Ecto neural progenitor cell (in vitro differentiated cells): ENCODE data around the gene UCN.
"Not testable (repeated sequence)": the region's sequence is repeated elsewhere in the genome, so short reads cannot be mapped to it uniquely, and the experiment has no call there.

Experiments used
- DNase-seq: peaks from one replicate; pipeline ENCODE4 v3.0.0-alpha.2; 2018; ENCODE audit warnings: low spot score

Gene UCN

GRCh38 chr2:27308359-27308881, at the start of gene UCN:
Gene UCN, minus strand, starts transcription at chr2:27308445. Its CDS starts 550 bp downstream, at chr2:27307895.
- DNase-seq: peak; percentile 84

- peak; percentile 97 for DNase-seq
These were observed 48.3 kb upstream of the UCN start, which contains the start of gene GTF3C2 for GRCh38 chr2:27356382-27357181. Gene GTF3C2, minus strand, starts transcription at chr2:27356764. Its CDS starts 13,210 bp downstream, at chr2:27343554.

- no peak for DNase-seq
These were observed 47.8 kb upstream of the UCN start for GRCh38 chr2:27356056-27356381.

- DNase-seq: no peak
These were observed 46.3 kb upstream of the UCN start for GRCh38 chr2:27354597-27354927.

GRCh38 chr2:27353762-27354596, 45.7 kb upstream of the UCN start:
- no peak for DNase-seq

GRCh38 chr2:27353386-27353761, 45.1 kb upstream of the UCN start:
- DNase-seq: not testable (repeated sequence)

- no peak for DNase-seq
These were observed 43.8 kb upstream of the UCN start for GRCh38 chr2:27351802-27352598.

- no peak for DNase-seq
These were observed 42.0 kb upstream of the UCN start for GRCh38 chr2:27350106-27350693.

- DNase-seq: no peak
These were observed 39.4 kb upstream of the UCN start for GRCh38 chr2:27347641-27348040.

GRCh38 chr2:27336173-27336572, 27.9 kb upstream of the UCN start:
- DNase-seq: no peak

GRCh38 chr2:27335311-27335710, 27.1 kb upstream of the UCN start:
- no peak for DNase-seq

GRCh38 chr2:27324720-27325119, 16.5 kb upstream of the UCN start:
- DNase-seq: no peak

GRCh38 chr2:27323596-27324285, 15.5 kb upstream of the UCN start:
- DNase-seq: no peak

GRCh38 chr2:27322766-27323595, 14.7 kb upstream of the UCN start, which contains the start of gene MPV17:
Gene MPV17, minus strand, starts transcription at chr2:27323097. Its CDS starts 580 bp downstream, at chr2:27322517.
- peak; percentile 92 for DNase-seq

- DNase-seq: no peak
These were observed 14.1 kb upstream of the UCN start for GRCh38 chr2:27322301-27322765.

- no peak for DNase-seq
These were observed 12.8 kb upstream of the UCN start for GRCh38 chr2:27320958-27321543.

- DNase-seq: not testable (repeated sequence)
These were observed 11.6 kb upstream of the UCN start for GRCh38 chr2:27319839-27320238.

- DNase-seq: no peak
These were observed 8.6 kb upstream of the UCN start for GRCh38 chr2:27316655-27317412.

GRCh38 chr2:27315122-27315521, 6.9 kb upstream of the UCN start:
- no peak for DNase-seq
